ENCODE results near the gene EPHB3. TPM values are rescaled to one million over a fixed set of nuclear protein-coding genes. Genes with fewer than 3 reads are reported as not detected.

The EPHB3 gene
- total and polyA plus RNA-seq, 2 donors (not counting 3 experiments of a cell fraction or from before 2014, with no cell fraction given) = 0.01 TPM; not detected in 1

- intact Hi-C loops (cut with micrococcal nuclease) (no loop called here), dilution Hi-C loops (cut with MboI; ENCODE audit: extremely low pct_ligation_motif_present, low sequenced_read_pairs) (no loop called here)
- no peak for FAIRE-seq
- Histone ChIP-seq H3K36me3 (ENCODE audit: control insufficient read depth in 2 of 2, extremely low read depth in 1 of 2, insufficient read depth in 2 of 2, low read length in 2 of 2) (no peaks in the 10 kb centered on the region), H3K9me3 (replicated peaks; ENCODE audit: control insufficient read depth, insufficient read depth, low read length) (no peaks in the 10 kb centered on the region), H4K20me1 (replicated peaks; ENCODE audit: control insufficient read depth, extremely low read depth, insufficient read depth, low read length) (no peaks in the 10 kb centered on the region), H3K79me2 (ENCODE audit: control insufficient read depth, insufficient read depth, low read length) (no peaks in the 10 kb centered on the region), H3K27ac (ENCODE audit: insufficient read depth, low read depth, low read length) (no peak overlapping the region), H2AFZ (ENCODE audit: low read depth, low read length) (no peak overlapping the region), H3K9me1 (replicated peaks; ENCODE audit: control insufficient read depth, extremely low read depth, insufficient read depth, low read length) (no peaks in the 10 kb centered on the region), H3K4me1 (ENCODE audit: control insufficient read depth, extremely low read depth, insufficient read depth, low read length) (no peaks in the 10 kb centered on the region), H3K9ac (replicated peaks; ENCODE audit: extremely low read depth, insufficient read depth, low read length) (no peak overlapping the region), H3K4me3 (replicated peaks in 1 of 3; ENCODE audit: insufficient read depth in 1 of 3, low read depth in 1 of 3, low read length in 3 of 3) (no peak overlapping the region), H3K27me3 (ENCODE audit: control insufficient read depth in 2 of 2, insufficient read depth in 2 of 2, low read length in 2 of 2) (peaks cover 0 to 2% of the 10 kb centered on the region in 2 experiments), H3K4me2 (ENCODE audit: insufficient read depth, low read length) (no peak overlapping the region)
- no peak for DNase-seq (ENCODE audit: low read depth, low spot score)
- CTCF ChIA-PET = no interaction called here
- POLR2A ChIA-PET = no interaction called here
- TF ChIP-seq JUN (IDR thresholded peaks at IDR 0.05; ENCODE audit: borderline replicate concordance, insufficient read depth, insufficient read length, low read depth) = no peak
- no peak for TF ChIP-seq GATA2 (IDR thresholded peaks at IDR 0.05; ENCODE audit: insufficient read depth, insufficient read length, low read depth, low read length)
- no peak for TF ChIP-seq EZH2 (IDR thresholded peaks at IDR 0.05; ENCODE audit: borderline replicate concordance, low read depth, low read length, severe bottlenecking)
- no peak for TF ChIP-seq CTCF (IDR thresholded peaks at IDR 0.05; ENCODE audit: extremely low read depth in 1 of 2, insufficient read depth in 1 of 2, low read depth in 1 of 2, low read length in 2 of 2)
- TF ChIP-seq MYC (IDR thresholded peaks at IDR 0.05; ENCODE audit: low read depth, low read length) = no peak
- no peak for TF ChIP-seq MAX (IDR thresholded peaks at IDR 0.05; ENCODE audit: insufficient read depth, insufficient read length)
- TF ChIP-seq POLR2AphosphoS5 (IDR thresholded peaks at IDR 0.05; ENCODE audit: insufficient read depth, low read depth, low read length) = no peak
- no TSS peak for BruUV-seq (replicated peaks)
Observed at GRCh38 chr3:184594371-184595001, 32.9 kb downstream of the EPHB3 start.

All from endothelial cell of umbilical vein (primary cell).